ENCODE data around the gene SNRNP48.

DNA sequence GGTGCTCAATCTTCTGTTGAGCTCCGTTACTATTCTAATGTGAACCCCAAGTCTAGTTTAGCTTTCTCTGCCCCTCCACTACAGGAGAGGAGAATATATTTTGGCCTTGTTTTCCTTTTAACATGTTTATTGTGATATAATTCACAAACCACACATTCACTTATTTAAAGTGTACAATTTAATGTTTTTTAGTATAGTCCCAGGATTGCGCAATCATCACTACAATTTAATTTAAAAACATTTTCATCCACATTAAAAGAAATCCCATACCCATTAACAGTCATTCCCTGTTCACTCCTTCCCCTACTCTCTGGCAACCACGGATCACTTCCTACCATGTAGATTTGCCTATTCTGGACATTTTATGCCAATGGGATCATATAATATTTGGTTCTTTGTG lies 71.4 kb downstream of the SNRNP48 start:
- TF ChIP-seq, protein P1, sequence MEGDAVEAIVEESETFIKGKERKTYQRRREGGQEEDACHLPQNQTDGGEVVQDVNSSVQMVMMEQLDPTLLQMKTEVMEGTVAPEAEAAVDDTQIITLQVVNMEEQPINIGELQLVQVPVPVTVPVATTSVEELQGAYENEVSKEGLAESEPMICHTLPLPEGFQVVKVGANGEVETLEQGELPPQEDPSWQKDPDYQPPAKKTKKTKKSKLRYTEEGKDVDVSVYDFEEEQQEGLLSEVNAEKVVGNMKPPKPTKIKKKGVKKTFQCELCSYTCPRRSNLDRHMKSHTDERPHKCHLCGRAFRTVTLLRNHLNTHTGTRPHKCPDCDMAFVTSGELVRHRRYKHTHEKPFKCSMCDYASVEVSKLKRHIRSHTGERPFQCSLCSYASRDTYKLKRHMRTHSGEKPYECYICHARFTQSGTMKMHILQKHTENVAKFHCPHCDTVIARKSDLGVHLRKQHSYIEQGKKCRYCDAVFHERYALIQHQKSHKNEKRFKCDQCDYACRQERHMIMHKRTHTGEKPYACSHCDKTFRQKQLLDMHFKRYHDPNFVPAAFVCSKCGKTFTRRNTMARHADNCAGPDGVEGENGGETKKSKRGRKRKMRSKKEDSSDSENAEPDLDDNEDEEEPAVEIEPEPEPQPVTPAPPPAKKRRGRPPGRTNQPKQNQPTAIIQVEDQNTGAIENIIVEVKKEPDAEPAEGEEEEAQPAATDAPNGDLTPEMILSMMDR (IDR thresholded peaks at IDR 0.05; ENCODE audit: poor library complexity, severe bottlenecking) = no peak
- TF ChIP-seq EZH2 (IDR thresholded peaks at IDR 0.05; ENCODE audit: borderline replicate concordance, insufficient read depth, low read length, poor library complexity, severe bottlenecking) (no peak), REST (IDR thresholded peaks at IDR 0.05; ENCODE audit: borderline replicate concordance) (no peak), EP300 (conservative IDR thresholded peaks at IDR 0.05; ENCODE audit: poor library complexity, severe bottlenecking) (no peak), POLR2AphosphoS5 (IDR thresholded peaks at IDR 0.05) (no peak), RAD21 (conservative IDR thresholded peaks at IDR 0.05) (no peak), TAF1 (IDR thresholded peaks at IDR 0.05; ENCODE audit: low read depth) (no peak), SMC3 (conservative IDR thresholded peaks at IDR 0.05; ENCODE audit: poor library complexity) (no peak)

Data from neural cell (in vitro differentiated cells).